Activated CD8-positive, alpha-beta memory T cell treated with anti-CD3 and anti-CD28 coated beads for 4 hours (primary cell): ENCODE data around the gene NXN.
A peak's percentile ranks its signal among the peaks of the same experiment; 100 is the strongest.
"Not testable (repeated sequence)": the region's sequence is repeated elsewhere in the genome, so short reads cannot be mapped to it uniquely, and the experiment has no call there.

Experiments used
- DNase-seq, 2 donors: peaks; one replicate each; pipeline ENCODE4 v3.0.0-alpha.2; 2020; ENCODE audit warnings: low read depth in 2 of 2

NXN gene

DNA sequence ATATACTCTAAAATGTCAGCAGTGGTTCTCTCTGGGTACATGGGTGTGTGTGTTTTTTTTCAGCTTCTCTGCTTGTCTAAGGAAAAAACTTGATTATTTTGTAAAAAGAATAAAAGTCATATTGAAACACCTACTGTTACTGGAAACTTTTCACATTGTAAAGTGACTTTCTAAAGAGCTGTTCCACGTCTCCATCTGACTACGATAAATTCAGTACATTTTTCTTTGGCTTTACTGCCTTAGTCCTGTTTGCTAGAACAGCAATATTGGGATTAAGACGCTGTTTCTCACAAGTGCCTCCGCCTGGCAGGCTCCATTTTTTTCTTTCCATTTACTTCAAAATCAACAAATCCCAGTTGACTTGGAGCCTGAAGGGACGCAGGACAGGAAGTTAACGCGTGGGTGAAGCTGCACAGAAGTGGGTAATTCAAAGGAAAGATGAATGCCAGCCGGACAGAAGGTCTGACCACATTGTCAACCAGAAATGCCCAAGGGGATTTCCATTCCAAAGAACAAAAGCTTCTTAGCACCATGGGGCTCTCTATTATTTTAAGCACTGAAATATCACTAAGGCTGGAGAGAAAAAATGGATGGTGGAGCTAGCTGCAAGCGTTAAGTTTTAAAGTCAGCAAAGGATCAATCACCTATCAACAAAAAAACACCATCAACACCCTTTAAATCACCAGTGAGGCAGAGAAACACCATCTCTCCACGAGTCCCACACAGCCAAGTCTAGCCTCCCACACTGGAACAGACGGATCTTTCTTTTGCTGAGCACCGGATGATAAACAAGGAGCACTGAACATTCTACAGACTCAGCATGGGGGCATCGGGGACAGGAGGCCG is 205.9 kb downstream of the NXN start:
- DNase-seq = no peak

DNA sequence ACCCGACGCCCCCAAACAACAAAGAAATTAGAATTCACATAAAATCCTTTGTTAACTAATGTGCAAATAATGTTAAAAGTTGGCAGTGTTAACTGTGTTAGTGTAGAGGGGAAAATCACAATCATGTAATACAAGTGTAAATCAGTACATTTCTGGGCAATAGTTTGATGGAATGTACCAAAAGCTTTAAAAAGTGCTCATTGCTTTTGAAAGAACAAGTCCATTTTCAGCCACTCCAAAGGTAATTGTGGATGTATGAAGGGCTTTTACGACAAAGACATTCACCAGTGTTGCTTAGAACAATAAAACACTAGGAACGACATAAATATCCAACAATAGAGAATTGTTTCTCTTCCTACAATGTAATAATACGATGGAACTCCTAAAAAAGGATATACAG is 206.6 kb downstream of the NXN start:
- DNase-seq = no peak

DNA sequence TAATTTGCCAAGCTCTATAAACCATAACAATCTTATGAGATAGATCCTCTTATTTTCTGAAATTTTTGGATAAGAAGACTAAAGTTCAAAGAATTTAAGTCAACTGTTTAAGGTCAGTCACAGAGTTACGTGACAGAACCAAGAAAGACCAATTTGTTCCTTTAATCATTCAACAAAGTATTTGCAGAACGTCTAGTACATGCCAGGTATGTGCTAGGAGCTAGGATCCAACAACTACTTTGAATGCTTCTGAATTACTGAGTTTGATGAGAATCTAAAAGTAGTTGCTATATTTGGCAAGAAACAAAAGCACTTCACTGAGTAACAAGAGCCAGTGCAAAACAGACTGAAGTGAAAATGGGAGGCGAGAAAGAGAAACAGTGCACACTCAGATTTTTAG is 212.5 kb downstream of the NXN start:
- DNase-seq = no peak

DNA sequence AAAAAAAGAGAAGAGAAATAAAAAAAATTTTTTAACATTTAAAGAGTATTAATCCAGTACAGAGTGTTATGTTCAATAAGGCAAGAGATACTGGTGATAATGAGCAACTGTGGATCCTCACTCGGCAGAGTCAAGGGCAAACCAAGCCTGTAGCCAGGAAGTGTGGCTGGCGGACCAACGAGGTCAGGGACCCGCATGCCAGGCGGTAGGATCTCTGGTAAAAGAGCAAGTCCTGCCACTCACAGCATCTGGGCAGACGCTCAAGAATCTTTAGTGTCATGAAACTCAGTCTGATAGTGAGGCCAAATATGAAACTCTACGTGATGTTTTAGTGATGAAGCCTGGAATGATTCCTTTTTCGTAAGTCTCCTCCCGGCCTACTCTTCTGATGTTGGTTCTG is 219.2 kb downstream of the NXN start:
- DNase-seq = no peak

DNA sequence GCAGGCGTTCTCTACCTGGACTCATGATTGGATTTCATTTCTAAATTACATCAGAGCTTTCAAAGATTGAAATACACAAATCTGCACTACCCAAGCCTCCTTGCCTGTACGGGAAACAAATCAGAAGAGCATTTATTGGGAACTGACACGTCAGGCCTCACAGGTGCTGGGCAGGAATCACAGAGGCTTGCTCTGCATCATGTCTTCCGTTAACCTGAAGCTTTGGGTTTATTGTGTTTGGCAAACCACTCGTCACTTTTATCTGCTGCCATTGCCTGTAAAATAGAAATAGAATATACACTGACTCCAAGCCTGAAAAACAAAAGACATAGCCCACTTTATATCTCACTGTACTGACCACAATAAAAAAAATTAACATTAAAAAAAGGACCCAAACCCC is 219.6 kb downstream of the NXN start:
- no peak for DNase-seq

DNA sequence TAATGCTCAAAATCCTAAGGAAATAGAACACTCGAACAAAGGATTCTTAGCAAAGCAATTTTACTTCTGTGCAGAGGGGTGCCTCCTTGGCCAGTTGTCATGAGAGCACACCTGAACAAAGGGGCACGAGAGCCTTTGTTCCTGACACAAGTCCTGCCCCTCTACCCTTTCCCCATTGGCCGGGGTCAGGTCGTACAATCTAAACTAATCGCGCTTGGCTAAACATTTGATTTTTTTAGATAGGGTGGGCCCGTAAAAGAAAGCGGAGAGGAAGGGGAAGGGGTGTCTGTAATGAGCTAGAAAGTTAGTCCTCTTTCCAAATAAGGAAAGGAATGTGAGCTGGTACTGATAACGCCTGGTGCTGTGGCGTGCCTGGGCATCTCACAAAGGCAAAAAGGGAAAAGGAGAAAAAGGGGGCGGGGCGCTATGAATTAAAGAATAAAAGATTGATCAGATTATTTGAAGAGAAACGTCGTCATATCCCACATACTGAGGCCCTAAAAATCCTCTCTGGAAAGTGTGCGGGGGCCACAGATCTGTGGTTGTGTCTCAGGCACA is 223.5 kb downstream of the NXN start:
- DNase-seq = not testable (repeated sequence)

DNA sequence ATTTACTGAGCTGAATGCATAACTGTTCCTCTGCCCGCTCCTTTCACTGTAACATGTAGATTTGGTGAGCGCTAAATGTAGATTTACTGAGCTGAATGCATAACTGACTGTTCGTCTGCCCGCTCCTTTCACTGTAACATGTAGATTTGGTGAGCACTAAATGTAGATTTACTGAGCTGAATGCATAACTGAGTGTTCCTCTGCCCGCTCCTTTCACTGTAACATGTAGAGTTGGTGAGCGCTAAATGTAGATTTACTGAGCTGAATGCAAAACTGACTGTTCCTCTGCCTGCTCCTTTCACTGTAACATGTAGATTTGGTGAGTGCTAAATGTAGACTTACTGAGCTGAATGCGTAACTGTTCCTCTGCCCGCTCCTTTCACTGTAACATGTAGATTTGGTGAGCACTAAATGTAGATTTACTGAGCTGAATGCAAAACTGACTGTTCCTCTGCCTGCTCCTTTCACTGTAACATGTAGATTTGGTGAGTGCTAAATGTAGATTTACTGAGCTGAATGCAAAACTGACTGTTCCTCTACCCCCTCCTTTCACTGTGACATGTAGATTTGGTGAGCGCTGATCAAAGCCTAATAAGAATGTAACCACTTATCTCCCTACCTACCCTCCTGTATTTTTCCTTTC is 224.1 kb downstream of the NXN start:
- DNase-seq = not testable (repeated sequence)

DNA sequence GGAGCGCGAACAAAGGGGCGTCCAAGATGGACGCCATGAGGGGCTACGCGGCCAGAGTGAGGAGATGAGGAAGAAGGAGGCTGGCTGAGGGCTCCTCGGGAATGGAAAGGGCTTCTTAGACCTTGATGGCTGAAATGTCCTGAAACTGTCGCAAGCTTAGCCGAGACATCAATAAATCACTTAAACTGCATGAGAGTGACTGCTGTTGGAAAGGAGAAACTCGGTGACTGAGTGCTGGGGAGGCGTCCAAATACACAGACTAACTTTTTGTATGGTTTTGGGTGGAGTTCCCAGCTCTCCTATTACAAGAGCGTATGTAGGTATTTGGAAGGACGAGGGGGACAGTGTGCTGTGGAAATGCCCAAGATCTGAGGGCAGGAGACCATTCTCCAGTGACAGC is 226.2 kb downstream of the NXN start:
- no peak for DNase-seq

DNA sequence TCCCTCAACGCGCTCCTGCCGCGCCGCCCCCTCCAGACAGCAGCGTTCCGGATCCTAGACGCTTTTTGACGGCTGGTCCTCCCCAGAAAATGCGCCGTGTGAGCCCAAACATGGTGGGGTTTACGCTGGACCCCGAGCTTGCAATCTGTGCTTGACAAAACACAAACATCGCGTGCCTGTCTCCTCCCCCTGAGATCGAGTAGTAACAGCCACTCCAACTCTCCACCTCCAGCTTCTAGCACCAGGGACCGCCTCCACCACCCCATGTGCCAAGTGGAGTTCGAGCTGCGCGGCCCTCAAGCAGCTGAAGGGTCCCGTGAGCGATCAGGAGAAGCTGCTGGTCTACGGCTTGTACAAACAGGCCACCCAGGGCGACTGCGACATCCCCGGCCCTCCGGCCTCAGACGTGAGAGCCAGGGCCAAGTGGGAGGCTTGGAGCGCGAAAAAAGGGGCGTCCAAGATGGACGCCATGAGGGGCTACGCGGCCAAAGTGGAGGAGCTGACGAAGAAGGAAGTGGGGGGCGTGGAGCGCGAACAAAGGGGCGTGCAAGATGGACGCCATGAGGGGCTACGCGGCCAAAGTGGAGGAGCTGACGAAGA is 226.9 kb downstream of the NXN start:
- peak in 1 of 2 donors; percentile 23 for DNase-seq

DNA sequence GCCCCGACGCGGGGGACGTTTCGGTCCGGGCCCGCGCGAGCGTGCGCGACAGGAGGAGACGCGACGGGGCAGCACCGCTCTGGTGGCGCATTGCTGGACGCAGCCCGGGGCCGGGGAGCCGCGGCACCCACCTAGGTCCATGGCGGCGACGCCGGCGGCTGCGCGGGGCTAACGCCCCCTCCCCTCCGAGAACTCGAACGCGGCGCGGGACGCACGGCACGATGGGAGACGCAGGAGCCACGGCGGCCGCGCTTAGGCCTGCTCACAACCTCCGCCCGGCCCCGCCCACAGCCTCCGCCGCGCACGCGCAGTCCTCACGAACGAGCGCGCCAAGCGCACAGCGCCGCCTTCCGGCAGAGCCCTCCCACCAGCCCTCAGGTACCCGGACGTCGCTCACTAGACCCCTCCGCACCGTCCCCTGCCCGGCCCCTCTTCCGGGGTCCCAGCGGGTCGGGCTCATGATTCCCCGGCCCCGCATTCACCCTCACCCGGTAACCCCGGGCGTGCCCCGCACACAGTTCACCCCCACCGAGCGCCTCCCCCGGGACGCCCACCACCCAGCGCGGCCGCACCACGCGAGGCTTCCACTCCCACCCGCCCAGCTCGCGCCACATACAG is 227.5 kb downstream of the NXN start, which contains the start of gene GEMIN4:
TSS of gene GEMIN4 (minus strand) at position 263 of the 618 bp plus-strand sequence. CDS start at position 141, 122 bp downstream.
- DNase-seq = peak; percentile 92 to 96

DNA sequence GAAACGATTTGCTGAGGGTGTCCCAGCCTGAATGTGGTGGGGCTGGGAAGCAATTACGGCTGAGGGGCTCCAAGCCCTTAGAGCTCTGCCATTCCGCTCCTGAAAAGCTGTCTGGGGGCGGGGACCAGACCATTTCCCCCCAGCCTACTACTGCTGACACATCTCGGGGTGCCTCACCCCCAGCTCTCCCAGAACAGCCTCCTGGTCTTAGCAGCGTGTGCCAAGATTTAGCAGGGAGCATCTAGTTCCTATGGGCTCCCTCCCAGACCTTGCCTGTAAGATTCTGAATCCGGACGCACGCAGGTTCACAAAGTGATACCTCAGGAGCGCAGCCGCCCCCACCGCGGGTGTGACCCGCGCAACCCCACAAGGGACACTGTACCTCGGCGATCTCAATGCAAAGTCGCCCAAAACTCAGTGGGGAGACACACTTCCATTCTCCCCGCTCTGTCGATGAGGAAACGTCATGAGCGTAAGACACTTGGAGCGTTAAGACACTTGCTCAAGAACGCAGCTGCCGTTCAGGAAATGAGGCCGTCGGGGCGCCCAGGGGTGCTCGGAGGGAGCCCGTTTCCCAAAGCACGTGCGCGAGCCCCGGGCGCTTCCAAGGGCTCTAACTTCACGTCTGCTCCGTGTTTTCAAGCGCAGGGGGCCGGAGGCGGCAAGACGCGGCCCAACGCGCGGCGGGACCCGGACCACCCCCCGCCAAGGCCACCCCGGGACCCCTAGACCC is 228.1 kb downstream of the NXN start:
- DNase-seq = peak; percentile 13 to 19

DNA sequence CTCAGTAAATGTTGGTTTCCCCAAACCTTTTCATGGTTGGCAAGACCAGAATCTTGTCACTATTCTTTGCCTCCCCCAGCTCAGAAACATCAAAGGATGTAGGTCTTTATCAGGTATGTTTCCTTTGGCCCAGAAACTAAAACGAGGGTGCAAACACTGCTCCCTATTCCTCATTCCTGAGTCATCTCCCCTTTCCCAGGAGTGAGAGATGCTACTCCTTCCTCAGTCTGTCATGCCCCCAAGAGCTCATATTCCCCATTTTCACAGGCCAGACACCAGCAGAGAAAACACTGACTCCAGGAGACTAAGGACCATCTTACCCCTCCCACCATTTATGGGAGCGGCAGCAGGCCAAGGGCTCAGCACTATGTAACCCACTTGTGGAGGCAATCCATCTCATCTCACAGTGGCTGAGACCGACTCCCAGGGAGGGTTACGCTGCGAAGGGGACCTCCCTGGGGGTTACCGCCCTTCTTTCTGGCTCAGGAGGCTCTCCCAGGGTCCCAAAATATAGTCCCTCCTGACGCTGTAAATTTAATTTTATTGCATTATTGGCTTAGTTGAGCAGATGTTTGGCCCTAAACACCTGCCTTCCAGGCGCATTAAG is 229.0 kb downstream of the NXN start:
- DNase-seq = no peak

DNA sequence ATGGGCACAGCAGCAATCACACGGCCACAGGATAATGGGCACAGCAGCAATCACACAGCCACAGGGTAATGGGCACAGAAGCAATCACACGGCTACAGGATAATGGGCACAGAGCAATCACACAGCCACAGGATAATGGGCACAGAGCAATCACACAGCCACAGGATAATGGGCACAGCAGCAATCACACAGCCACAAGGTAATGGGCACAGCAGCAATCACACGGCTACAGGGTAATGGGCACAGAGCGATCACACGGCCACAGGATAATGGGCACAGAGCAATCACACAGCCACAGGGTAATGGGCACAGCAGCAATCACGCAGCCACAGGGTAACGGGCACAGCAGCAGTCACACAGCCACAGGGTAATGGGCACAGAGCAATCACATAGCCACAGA is 230.2 kb downstream of the NXN start:
- not testable (repeated sequence) for DNase-seq
